GM18507 (cell line): Measurements from ENCODE around the gene CDCP2.

ENCODE experiments used
- DNase-seq: peaks from one replicate; pipeline ENCODE4 v3.0.0; 2011; ENCODE audit warnings: low read depth; ENCODE audit not compliant: insufficient read length; ENCODE audit errors: extremely low spot score
- FAIRE-seq: peaks from 2 replicates; lab custom pipeline; 2011; peaks lifted over from hg19 to GRCh38; lab: Jason Lieb, UNC

CDCP2 gene

GRCh38 chr1:54152696-54153095 lies at the start of gene CDCP2:
Gene CDCP2 (minus strand): TSS chr1:54153000. CDS start chr1:54152922, 78 bp downstream.
- no peak for FAIRE-seq

GRCh38 chr1:54200519-54200997 lies 47.8 kb upstream of the CDCP2 start:
- FAIRE-seq (no peak), DNase-seq (no peak)

More at GRCh38 chr1:54152696-54153095, at the start of gene CDCP2:
- DNase-seq = no peak

GRCh38 chr1:54199765-54200518 lies 47.1 kb upstream of the CDCP2 start, which contains the start of the genes CYB5RL and MRPL37:
Gene CYB5RL (minus strand): TSS chr1:54200030. CDS start chr1:54195616, 4,414 bp downstream.
Gene MRPL37 (plus strand): TSS chr1:54200167. CDS start chr1:54200244, 77 bp downstream.
- FAIRE-seq (peak; percentile 97), DNase-seq (peak; percentile 94)

- FAIRE-seq (no peak), DNase-seq (no peak)
These were observed 46.5 kb upstream of the CDCP2 start for GRCh38 chr1:54199151-54199764.

DNA sequence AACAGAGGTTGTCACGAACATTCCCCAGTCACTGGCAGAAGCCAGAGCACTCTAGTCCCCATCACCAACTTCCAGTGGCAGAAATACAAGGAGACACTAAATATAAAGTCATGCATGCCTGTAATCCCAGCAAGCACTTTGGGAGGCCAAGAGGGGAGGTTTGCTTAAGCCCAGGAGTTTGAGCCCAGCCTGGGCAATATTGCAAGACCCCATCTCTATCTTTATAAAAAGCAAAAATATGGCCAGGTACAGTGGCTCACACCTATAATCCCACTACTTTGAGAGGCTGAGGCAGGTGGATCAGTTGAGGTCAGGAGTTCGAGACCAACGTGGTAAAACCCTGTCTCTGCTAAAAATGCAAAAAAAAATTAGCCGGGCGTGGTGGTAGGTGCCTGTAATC lies 40.7 kb upstream of the CDCP2 start:
- FAIRE-seq = no peak

GRCh38 chr1:54191525-54191924 lies 38.7 kb upstream of the CDCP2 start:
- FAIRE-seq (no peak), DNase-seq (no peak)

More for the DNA sequence above, 40.7 kb upstream of the CDCP2 start:
- no peak for DNase-seq

DNA sequence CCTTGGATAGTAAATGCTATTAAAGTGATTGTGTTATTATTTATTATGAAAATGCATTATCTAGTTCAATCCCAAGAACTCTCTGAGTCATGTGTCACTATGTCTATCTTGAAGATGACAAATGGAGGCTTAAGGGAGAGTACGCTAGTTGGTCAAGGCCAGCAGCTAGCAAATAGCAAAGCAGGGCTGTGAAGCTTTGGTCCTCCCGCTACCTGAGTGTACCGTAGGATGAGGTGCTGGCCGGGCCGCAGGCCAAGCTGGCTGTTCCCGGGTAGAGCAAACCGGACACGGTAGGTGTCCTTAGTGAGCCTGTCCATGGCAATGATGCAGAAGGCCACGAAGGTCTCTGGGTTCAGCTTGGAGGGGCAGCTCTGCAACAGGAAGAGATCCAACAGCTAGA lies 37.7 kb upstream of the CDCP2 start:
- FAIRE-seq = no peak
- DNase-seq = no peak

DNA sequence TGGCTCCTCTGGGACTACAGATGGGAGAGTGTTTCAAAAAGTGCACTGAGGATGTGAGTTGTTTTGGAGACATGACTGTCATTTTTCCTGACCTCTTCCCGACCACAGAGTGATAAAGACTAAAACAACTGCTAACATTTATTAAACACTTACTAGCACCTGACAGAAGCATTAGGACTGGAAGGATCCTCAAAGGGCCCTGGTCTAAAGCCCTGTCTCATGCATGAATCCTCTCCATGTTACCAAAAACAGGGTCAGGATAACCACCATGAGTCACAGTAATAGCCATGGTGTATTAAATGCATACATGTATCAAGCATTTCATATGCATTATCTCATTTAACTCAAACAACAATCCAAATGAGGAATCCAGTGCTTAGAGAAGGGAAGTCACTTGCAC lies 35.5 kb upstream of the CDCP2 start:
- FAIRE-seq (no peak), DNase-seq (no peak)

DNA sequence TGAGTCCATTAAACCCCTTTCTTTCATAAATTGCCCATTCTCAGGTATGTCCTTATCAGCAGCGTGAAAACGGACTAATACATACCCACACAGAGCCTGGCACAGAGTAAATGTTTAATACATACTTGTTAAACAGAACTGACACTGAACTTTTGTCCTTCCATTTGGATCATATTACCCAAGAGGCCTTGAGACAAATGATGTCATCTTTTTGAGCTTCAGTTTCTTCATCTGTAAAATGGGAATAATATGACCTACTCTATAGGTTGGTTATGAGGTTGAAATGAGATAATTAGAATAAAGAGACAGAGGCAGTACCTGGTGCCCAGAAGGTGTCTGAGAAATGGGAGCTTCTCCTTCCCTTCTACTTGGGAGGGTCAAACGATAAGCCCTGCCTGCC lies 33.3 kb upstream of the CDCP2 start:
- no peak for DNase-seq
- no peak for FAIRE-seq

DNA sequence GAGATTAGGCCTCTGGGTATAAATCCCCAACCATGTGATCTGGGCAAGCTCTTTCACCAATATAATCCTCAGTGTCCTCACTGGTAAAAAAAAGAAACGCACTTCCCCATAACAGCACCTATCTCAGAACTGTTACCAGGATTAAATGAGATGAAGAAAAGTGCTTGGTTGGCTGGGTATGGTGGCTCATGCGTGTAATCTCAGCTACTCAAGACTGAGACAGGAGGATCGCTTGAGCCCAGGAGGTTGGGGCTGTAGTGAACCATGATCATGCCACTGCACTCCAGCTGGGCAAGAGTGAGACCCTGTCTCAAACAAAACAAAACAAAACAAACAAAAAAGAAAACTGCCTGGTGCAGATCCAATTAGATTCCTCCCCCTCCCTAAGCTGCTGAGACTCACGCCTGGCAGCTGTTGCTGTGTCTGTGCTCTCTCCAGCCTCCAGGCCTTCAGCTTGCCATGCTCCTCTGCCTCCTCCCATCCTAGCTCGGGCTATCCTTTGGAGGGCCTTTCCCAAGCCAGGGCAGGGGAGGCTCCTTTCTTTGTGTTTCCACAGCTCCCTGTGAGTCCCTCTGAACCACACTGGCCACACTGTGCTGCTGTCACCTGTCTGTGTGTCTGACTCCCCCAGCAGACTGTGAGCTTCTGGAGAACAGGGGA lies 28.0 kb upstream of the CDCP2 start:
- no peak for DNase-seq
- FAIRE-seq = no peak

DNA sequence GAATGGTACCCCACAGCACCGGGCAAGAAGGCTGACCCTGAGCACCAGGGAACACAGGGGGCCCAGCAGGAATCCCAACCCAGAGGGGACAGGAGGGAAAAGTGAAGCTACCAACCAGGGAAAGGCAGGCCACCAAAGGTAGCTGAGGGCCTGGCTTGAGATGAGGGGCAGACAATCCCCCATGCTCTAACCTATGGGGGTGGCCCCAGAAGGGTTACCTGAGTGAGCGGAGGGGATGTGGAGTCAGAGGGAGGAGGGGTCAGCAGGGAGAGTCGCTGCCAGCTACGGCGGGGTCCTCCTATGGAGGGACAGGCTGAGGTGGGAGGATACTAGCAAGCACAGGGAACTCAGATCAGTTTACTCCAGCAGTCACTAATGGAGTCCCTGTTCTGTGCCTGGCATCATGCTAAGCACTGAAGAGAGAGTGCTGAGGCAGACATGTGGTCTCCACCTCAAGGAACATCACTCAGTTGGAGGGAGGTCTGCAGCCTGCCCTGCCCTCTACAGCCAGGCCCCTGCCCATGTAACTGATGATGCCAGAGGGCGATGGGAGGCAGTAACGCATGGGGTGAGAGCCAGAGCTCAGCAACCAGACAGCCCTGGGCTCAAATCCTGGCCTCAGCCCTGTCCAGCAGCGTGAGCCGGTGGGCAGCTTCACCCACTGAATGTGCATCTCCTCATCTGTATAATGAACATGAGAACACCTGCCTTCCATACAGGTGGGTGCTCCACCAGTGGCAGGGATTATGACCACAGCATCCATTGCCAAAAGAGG lies 25.7 kb upstream of the CDCP2 start:
- DNase-seq (no peak), FAIRE-seq (no peak)

DNA sequence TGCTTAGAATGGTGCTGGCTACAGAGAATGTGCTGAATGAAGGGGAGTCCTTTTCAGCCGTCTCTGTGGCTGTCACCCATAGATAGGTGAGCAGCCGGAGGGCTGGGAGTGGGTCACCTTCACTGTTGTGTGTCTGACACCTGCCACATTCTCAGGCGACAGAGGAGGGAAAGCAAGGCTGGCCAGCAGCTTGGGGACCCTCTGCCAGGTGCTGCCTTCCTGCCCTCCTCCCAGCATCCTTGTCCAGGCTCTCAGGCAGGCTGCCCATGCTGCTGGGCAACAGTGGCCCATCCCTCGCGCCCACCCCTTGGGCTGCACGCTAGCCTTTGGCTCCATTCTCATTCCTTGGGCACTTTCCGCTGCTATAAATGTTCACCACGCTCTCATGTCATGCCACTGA lies 24.9 kb upstream of the CDCP2 start:
- FAIRE-seq (no peak), DNase-seq (no peak)

- DNase-seq (no peak), FAIRE-seq (no peak)
These were observed 24.0 kb upstream of the CDCP2 start for GRCh38 chr1:54176621-54177327.

DNA sequence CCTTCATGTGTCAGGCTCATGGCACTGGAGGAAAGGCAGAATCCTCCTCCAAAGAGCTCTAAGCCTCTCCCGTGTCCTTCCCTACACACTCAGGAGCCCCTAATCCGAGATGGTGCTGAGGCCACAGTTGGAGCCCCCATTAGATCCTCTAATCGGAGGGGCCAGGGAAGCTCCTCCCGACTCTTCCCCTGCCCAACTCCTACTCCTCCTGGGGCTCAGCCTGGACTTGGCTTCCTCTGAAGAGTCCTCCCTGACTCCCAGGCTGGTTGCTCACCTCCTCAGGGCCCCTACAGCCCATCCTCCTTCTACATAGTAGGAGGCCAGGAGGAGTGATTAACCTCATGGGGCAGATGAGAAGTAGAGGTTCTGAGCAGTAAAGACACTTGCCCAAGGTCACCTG lies 21.3 kb upstream of the CDCP2 start:
- FAIRE-seq (no peak), DNase-seq (no peak)

- DNase-seq (no peak), FAIRE-seq (no peak)
These were observed 20.9 kb upstream of the CDCP2 start for GRCh38 chr1:54173681-54174080.

DNA sequence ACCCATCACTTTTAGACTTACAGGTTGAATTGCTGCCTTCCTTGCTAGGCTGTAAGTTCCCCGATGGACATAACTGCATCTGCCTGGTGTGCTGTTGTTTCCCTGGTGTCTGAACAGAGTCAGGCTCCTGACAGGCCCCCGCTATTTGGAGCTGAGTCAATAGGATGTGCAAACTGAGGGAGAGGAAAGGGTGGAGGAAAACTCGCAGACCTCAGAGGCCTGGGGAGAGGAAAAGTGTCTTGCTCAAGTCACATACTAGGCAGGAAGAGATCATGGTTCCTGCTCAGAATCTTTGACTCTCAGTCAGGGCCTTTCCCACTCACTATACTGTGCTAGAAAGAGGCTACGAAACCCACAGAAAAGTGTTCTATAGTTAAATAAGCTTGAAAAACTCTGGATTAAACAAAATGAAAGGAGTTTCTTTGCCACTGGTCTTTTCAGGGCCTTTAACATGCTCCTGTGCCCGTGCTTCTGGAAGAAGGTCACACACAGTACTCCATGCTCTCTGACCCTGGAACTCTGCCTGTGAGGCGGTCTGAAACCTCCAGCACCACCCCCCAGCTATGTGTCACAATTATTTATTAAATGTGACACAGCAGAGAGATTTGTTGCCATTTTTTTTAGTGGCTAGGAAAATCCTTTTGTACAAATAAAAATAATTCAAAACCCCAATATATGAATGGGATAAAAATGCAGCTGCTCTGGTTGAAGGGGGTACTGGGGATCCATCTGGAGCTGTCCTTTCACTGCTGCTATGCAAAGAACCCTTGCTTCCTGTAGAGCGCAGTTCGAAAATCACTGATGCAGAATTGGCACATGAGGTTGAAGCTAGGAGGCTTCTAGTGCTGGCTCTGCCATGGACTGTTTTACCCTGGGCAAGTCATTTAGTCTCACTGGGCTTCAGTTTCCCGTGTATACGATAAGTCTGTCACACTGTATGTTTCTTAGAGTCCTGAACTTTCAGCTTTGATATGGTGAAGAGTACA lies 20.1 kb upstream of the CDCP2 start:
- FAIRE-seq = no peak
- no peak for DNase-seq

DNA sequence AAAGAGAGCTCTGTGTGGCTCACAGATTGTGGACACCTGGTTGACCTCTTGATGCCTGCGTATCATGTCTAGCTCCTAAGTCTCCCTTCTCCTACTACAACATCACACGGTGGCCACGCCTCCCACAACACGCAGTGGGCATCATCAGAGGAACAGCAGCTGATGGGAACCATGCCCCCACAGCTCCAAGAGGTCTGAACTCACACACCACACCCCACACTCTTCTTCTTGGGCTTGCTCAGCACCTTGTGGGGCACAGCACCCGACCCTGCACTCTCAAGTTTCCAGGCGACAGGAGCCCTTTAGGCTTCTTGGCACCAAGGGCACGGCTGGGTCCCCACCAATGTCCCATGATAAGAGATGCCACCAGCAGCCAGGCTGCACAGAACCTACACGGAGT lies 18.8 kb upstream of the CDCP2 start:
- no peak for DNase-seq
- no peak for FAIRE-seq

DNA sequence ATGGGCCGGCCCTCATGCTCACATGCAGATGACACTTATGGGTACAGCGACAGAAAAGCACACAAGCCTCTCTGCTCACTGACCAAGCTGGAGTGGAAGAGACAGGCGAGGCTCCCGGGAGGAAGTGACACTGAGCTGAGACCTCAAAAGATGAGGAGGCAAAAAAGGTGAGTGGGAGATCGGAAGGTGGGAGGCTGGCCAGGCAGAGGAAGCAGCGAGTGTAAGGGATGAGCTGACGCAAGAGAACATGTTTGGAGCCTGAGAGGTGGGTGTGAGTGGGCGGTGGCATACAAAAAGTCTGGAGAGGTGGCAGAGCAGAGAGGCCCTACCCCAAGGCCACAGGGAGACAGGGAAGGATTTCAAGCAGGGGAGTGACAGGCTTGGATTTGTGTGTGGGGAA lies 18.2 kb upstream of the CDCP2 start:
- FAIRE-seq (no peak), DNase-seq (no peak)
